GM11168 (cell line): Measurements from ENCODE around the gene CPT1B.
"Not testable (repeated sequence)": the region's sequence is repeated elsewhere in the genome, so short reads cannot be mapped to it uniquely, and the experiment has no call there.

ENCODE experiments used
- in situ Hi-C: fragments of 300-500 bp; cut with MboI; formaldehyde crosslinking; loops from one replicate; pipeline ENCODE4 v1.12.0; 2022; ENCODE audit warnings: low sequenced_read_pairs; ENCODE audit not compliant: unreplicated experiment

Gene CPT1B

DNA sequence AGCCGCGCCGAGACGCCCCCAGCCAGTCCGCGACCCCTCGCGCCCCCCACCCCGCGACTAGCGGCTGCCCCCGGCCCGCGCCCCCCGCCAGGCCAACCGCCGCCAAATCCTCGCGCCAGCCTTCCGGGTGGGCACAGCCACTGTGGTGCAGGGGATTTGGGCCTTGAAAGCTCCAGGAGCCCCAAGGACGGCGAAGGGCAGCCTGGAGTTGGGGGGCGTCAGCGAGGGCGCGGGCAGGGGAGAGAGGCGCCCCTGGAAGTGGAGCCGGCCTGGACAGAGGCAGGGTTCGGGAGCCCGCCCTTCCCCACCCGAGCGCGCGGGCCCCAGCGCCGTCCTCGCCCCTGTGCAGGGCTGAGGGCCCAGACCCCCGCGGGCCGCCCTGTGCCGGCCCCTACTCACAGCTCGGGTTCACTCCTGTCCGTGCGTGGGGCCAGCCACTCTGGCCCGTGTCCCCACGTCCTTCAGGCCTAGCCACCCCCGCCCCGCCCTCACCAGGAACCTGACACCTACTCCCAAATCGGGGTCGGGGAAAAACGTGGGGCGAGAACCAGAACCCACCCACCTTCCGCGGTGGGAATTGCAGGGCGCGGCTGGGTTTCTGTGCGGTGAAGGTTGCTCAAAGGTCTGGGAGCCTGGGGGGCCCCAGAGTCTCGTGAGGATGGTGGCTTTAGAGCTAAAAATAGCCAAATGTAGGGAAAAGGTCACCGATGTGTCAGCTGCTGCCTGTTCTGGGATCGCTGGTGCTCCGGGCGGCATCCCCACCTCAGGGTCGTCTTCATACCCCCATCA is at the start of gene CPT1B:
Gene CPT1B, minus strand, starts transcription at position 441 of the 789 bp plus-strand sequence. CDS start 512 bp downstream, outside the sequence.
- in situ Hi-C loops = no loop called here

DNA sequence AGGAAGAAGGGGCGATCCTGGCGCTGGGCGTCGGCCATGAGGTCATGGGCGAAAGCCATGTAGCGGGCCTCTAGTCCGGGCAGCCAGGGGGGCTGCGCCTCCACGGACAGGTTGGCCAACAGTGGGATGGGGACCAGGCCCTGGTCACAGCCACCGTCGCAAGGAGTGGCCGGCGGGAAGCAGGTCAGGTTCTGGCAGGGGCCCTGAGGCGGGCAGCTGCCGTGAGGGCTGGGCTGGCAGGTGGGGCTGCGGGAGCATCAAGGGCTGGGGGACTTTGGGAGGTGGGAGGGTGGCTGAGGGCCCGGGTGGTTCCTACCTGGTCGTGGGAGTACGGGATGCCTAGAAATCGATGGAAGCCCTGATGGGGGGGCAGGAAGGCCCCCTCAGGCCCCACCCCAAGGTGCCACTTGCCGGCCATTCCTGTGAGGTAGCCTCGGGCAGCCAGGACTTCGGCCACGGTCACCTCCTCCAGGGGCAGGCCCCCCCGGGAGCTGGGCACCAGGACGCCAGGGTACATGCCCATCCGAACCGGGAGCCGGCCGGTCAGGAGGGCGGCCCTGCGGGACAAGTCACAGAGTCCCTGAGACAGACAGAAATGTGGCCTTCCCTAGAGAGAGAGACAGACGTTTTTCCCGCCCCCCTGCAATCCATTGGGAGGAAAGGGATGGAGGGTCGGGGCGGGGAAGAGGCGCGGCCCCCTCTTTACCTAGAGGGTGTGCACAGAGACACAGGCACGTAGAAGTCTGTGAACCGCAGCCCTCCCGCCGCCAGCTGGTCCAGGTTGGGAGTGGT is 48.8 kb upstream of the CPT1B start:
- in situ Hi-C loops = no loop called here

DNA sequence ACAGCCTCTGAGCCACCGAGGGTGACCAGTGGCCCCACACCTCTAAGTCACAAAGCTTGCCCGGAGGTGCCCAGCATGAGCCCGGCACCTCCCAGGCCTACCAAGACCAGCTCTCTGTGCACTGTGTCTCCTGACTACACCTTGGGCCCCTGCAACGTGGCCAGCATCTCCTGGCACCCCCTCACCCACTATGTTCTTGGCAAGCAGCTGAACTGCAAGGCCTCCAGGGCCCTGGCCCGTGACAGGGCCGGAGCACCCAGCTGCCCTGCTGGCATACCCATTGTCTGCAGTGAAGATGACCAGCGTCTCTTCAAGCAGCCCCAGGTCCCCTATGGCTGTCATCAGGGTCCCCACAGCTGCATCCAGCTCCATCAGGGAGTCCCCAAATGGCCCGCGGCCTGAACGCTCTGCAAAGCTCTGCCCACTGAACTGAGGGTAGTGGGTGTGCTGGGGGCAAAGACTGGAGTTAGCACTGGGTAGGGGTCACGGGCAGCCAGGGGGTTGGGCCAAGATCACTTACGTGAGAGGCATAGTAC is 48.2 kb upstream of the CPT1B start:
- in situ Hi-C loops = no loop called here

DNA sequence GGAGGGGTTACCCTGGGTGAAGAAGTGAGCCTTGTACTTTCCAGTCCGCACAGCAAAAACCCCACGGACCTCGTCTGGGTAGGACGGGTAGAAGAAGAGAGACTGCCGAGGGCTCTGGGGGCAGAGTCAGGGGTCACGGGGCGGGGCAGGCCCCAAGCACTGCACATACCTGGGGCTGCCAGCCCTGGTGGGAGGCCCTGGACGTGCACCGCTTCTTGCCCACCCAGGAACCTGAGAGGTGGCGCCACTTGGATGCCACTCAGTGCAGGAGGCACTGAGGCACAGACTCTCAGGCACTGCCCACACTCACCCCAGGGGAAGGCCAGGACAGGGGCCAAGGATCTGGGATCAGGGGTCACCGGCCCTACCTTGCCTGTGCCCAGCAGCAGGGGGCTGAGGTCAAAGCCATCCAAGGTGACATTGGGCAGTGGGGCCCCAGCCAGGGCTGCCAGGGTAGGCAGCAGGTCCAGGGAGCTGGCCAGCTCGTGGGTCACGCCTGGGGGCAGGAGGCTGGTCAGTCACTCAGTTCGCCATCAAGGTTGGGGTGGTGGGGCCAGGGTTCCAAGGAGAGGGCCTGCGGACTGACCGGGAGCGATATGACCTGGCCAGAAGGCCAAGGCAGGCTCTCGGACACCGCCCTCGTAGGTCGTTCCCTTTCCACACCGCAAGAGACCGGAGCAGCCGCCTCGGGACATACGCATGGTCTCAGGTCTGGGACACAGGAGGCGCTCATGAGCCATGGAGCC is 47.5 kb upstream of the CPT1B start:
- in situ Hi-C loops = no loop called here

DNA sequence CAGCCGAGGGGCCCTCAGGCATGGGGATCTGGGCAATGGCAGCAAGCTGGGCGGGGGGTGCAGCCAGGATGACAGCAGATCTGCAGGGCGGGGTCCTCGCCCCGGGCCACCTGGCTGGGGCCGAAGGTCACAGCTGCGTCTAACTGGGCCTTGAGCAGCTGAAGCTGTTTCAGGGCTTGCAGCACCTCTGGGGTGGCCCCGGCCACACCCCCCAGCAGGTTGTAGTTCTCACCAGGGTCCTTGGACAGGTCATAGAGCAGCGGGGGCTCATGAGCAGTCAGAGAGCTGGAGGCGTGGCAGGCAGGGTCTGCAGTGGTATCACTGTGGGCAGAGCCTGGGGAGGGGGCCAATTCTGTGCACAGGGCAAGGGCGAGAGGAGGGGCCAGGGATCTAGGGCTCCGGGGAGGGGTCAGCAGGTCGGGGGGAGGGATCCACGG is 46.9 kb upstream of the CPT1B start:
- in situ Hi-C loops = no loop called here

DNA sequence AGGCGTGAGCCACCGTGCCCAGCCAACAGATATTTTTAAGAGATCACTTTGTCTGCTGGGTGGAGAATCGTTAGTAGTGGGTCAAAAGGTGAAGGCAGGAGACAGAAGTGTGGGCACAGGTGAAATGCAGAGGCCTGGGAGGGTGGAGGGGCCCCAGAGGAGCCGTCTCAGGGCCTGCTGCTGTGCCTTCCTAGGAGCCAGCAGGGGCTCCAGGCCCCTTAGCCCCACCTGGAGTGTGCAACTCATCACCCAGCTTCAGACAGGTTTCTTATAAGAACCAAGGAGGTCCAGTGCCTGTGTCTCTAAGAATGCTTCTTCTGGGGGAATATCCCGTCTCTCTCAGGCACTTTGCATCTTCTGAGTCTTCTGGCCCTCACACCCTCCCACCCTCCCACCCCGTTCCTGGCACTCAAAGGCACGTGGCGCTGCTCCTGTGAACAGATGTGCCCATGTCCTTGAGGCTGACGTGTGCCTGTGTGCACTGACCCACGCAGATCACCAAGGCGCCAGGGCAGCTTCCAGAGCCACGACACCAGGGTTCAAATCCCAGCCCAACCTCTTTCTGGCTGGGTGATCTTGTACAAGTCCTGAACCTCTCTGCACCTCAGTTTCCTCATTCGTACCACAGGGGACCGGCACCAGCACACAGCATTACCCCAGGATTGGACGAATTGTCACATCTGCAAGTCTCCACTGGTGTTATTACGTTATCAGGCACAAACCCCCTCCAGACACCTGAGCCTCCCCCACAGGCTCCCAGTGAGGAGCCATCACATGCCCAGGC is 46.3 kb upstream of the CPT1B start:
- in situ Hi-C loops = loop anchor here (5.0 kb wide), 1 partner anchor 112 kb away; no protein-coding TSS in a partner anchor

DNA sequence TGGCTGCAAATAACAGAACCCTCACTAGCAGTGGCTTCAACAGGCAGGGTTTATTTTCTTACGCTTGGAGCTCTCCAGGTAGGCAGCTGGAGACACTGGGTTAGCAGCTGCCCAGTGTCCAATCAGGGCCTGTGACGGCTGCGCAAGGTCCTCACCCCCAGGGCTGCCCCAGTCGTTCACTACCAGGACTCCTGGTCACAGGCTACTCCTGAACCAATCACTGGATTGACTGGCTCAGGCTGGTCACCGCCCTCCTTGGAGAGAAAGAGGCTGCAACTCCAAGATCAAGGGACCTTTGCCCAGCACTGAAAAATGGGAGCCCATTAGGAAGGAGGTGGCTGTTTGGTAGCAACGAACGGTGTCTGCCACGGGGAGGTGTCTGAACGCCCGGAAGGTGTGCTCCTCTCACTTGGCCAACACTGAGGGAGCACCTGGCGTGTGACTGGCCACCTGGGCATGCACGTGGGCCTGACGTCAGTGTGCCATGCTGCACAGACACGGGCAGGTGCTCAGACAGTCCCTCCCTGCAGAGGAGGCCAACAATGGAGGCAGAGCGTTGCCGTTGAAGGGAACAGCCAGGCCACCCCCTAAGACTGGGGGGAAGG is 44.6 kb upstream of the CPT1B start:
- in situ Hi-C loops = loop anchor here (5.0 kb wide), 1 partner anchor 111 kb away; no protein-coding TSS in a partner anchor

DNA sequence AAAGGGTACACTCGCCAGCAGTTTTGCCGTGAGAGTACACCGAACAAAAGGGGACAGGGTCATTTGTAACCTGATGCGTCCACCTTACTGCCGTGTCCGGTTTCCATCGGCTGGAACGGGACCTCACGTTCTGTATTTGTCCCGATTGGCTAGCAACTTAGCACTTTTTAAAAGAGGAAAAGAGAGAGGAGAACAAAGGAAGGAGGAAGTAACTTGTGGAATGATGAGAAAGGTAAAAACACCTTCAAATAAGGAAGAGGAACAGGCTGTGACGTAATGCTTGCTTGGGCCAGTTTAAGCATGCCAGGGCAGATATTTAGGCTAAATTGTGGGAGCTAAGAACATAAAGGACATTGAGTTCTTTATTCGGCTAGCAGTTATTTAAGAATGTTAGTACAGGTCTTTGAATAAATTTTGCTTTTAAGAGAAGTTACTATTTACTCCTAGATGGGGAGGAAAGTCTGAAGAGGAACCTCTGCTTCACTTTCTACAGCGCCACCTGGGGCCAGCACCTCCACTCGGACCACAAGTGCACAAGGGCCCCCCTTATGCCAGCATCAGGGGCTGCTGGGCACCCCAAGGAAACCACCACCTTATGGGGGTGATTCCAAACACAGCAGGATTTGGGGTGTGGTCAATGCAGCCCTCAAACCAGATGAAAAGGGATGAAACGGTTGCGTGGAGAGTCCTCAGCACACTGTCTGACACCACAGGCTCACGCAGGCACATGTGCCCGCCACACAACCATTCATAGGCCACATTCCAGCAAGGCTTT is 43.9 kb upstream of the CPT1B start:
- in situ Hi-C loops = loop anchor here (5.0 kb wide), 1 partner anchor 110 kb away; no protein-coding TSS in a partner anchor

DNA sequence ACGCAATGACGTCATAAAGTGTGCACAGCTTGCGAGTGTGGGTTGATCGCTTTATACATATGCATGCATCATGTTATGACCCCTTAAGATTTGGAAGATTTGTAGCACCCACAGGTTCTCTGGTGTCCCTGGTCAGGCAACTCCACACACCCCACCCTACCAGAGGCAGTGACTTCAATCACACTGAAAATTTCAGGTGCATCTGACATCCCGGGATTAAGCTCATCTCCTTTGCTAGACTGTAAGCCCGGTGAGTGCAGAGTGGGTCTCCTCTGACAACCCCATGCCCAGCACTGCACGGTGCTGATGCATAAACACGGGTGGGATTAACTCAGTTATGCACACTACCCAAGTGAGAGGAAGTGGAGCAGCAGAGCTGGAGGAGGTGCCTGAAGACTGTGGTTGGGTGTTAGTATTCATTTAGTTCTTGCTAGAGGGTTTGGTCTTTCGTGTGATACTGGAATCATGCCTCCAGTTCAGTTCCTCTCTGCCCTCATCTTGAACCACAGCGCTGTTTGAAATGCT is 43.2 kb upstream of the CPT1B start:
- in situ Hi-C loops = loop anchor here (5.0 kb wide), 1 partner anchor 109 kb away; no protein-coding TSS in a partner anchor

DNA sequence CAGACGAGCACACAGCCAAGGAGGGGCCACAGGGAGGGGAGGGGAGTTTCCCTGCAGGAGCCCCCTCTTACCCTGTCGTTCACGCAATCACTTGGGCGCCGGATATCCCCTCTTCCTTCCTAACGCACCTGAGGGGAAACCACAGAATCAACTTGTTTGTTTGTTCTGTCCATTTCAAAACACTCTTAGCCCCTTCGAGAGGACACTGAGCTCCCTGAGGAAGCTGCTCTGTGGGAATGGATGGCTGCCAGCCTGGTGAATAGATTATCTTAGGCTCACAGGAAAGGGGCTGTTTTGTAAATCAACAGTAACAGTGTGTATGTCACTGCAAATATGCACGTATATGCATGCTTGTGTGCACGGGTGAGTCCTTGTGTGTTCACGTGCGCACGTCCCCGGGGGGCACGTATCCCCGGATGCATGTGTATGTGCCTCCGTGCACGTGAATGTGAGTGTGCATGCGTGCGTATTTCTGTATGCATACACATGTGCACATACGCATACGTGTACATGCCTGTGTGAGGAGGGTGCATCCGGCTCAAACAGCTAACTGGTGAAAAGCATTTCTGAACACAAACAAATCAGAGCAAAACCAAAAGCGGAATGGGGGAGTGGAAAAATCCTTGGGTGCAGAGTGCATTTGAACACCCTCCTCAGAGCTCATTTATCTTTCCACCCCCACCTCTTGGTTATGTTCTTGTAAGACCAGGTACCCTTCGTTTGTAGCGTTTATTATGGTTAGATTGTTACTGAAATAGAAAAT is 42.5 kb upstream of the CPT1B start:
- in situ Hi-C loops = loop anchor here (5.0 kb wide), 1 partner anchor 108 kb away; no protein-coding TSS in a partner anchor

DNA sequence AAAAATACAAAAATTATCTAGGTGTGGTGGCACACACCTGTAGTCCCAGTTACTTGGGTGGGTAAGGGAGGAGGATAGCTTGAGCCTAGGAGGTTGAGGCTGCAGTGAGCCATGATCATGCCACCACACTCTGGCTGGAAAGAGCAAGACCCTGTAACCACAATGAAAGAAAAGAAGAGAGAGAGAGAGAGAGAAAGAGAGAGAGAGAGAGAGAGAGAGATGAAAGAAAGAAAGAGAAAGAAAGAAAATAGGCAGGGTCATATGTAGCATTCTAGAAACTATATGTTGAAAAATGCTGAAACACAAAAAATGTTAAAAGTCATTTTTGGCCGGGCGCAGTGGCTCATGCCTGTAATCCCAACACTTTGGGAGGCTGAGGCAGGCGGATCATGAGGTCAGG is 36.1 kb upstream of the CPT1B start:
- in situ Hi-C loops = not testable (repeated sequence)

DNA sequence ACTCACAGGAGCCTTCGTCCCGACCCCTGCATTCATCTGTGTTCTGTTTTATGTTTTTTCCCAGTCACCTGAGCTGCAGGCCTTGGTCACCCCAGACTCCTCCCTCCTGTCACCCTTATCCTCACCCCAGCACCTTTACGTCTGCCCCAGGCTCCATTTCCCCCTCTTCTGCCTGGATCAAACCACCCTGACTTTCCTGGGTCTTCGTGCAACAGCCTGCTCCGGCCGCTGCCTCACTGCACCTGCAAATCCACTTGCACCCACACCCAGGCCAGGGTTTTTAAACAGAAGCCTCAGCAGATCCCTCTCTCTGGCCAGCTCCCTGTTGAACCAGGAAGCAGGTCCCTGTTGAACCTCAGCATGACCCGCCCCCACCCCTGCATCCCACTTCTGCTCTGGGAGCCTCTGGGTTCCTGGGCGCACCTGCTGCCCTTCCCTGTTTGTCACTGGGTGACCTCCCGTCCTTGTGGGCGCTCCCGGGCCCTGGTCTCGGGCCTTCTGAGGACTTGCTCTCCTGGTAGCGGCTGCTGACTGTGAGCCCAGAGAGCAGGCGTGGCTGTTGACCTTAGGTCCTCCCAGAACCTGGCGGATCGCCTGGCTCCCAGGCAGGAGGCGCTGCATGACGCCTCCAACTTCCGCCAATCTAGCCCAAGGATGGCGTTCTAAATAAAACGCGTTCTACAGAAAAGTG is 35.2 kb upstream of the CPT1B start:
- in situ Hi-C loops = no loop called here

DNA sequence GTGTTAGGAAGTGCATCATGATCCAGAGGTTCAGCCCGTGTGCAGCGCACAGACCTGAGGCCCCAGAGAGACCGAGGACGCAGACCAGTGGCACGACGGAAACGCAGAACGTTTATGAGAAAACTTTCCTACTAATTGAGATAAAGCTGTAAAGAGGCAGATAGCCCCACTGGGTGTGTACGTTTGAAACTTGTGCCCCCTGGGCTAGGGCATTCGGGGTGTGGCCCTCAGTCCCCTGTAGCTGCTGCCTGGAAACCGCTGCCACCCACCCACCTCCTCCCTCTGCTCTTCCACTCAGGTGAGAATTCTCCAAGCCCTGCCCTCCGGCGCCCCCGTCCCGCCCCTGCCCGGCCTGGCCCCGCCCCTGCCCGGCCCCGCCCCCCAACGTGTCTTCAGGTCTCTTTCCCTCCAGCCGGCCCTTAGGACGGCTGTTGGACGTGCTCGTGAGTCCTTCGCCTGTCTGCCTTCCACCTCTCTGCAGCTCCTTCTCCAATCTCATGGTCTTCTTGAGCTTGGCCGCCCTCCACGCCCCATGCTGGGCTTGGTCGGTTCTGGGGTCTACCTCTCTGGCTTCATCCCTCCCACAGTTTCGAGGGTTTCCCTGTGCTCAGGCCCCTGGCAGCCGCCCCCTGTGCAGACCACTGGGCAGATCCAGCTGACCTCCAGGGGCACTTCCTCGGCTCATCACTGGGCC is 34.4 kb upstream of the CPT1B start:
- in situ Hi-C loops = no loop called here

DNA sequence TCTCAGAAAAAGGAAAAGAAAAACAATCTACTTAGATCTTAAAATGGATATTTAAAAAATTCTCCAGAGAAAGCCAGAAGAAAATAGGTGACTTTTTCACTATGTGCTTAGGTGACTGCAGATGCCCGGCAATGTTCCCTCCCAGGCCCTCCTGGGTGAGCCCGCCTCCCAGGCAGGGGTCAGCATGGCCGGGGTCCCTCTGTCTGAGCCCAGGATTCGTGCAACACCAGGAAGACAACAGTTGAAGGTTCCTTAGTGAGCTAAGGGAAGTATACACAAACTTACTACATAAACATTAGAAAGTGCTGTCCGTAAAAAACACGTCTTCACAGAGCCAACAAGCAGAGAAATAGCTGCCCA is 33.9 kb upstream of the CPT1B start:
- in situ Hi-C loops = no loop called here

DNA sequence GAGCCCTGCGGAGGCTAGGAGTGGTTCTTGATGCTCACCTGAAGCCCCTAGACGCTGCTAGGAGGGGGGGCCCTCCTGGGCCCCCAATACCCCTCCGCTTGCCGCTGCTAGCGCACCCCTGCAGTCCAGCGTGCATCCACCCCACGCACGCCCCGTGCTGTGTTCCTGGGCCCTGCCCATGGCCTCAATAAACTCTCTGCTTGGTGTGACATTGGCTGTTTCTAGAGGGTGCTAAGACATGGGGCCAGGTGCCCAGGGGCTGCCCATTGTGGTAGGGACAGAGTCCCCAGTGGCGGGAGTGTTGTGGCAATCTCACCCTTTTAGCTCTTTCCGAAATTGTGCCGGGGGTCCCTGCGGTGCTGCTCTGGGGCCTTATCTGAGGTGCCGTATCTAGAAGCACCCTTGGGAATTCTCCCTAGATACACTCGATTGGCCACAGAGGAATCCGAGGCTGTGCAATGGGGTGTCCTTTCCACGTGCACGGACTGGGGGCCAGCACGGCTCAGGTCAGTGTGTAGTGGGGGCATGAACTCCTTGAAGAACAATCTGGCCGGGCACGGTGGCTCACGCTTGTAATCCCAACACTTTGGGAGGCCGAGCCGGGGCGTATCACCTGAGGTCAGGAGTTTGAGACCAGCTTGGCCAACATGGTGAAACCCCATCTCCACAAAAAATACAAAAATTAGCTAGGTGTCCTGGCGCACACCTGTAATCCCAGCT is 33.3 kb upstream of the CPT1B start:
- in situ Hi-C loops = no loop called here

DNA sequence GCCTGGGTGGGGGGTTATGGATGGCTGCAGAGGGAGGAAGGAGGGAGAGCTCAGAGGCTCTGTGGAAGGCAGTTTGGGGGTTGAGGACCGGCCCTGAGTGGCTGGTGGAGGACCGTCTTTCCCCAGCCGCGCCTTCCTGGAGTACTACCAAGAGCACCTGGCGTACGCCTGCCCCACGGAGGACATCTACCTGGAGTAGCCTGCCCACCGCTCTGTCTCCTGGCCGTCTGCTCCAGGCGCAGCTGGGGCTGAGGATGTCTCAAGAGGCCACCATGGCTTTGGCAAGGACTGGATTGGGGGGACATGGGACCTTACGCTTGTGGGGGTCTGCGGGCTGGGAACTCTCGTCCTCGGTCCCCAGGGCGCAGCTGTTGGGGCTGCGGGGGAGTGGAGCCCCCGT is 32.4 kb upstream of the CPT1B start:
- in situ Hi-C loops = no loop called here
